GM21619 (cell line): Measurements from ENCODE around the gene GRID2IP.

Experiments
- ATAC-seq: cut with Tn5 transposase; IDR thresholded peaks from one replicate; pipeline ENCODE4 v1.9.1; 2021; ENCODE audit not compliant: unreplicated experiment

GRID2IP gene

DNA sequence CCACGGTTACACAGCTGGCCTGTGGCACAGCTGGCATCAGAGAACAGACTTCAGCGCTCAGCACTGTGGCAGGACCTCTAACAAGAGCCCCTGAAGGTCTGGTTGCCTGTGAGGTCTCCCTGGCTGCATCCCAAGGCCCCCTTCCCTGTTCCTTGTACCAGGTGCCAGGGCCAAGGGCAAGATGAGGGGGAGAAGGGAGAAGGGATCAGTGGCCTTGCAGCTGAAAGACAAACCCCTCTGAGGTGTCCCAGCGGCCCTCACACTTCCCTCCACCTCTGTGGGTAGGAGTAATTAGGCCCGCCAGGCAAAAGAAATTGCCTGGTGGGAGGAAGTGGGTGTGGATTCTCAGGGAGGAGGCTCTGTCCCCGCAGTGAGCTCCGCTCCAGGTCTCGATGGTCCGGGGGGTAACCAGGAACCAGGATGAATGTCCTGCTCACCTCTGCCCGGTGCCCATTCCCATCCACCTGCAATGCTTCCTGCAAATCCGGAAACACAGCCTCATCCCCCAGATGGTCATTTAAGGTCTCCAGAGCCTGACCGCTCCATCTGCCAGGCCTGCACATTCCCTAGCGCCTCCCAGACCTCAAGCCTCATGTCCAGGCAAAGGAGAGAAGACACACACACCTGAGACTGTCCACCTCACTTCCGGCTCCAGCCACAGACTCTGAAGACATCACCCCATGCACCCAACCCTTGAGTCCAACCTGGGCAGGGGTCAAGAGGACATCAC is 22.7 kb downstream of the GRID2IP start:
- no peak for ATAC-seq

DNA sequence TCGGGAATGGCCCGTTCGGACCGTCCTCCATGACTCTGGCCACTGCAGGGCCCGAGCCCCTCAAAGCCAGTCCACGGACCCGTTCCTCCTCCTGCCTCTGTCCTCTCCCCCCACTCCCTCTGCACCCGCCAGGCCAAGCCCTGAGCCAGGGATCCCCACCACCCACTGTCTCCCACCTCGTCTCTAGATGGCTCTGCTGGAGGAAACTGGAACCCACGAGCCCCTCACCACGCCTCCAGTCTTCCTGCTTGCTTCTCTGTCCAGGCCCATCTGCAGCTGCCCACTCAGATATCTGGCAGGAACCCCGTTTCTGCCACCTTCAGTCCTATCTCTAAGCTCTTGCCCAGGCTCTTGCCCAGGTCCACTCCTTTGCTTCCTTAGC is 24.3 kb downstream of the GRID2IP start:
- ATAC-seq = no peak

DNA sequence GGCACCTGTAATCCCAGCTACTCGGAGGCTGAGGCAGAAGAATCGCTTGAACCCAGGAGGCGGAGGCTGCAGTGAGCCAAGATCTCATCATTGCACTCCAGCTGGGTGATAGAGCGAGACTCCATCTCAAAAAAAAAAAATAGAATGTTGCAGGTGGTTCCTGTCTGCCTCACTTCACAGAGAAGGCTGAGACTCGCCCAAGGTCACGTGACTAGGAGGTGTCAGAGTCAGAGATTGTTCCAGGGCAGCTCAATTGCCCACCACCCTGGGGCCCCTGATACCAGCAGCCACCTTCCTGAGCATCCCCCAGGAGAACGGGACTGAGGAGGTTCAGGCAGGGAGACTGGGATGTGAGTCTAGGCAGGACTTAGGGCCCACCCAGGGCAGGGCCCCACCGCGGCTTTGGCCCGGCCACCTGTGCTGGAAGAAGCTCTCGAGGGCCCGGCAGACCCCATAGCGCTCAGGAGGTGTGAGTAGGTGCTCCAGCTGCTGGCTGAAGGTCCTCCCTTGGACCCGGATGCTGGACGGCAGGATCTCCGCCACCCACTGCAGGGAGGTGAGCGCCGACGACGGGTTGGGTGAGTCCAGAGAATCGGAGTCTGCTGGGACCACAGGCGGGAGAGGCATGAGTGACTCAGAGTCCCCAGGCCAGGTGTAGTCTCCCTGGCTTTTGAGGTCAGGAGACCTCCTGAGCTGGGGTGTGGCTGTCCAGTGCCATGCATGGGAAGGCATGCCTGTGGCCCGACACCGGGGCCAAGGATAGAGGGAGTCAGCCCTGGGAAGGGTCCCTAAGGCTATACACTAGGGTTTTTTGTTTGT is 30.9 kb downstream of the GRID2IP start:
- ATAC-seq = no peak

DNA sequence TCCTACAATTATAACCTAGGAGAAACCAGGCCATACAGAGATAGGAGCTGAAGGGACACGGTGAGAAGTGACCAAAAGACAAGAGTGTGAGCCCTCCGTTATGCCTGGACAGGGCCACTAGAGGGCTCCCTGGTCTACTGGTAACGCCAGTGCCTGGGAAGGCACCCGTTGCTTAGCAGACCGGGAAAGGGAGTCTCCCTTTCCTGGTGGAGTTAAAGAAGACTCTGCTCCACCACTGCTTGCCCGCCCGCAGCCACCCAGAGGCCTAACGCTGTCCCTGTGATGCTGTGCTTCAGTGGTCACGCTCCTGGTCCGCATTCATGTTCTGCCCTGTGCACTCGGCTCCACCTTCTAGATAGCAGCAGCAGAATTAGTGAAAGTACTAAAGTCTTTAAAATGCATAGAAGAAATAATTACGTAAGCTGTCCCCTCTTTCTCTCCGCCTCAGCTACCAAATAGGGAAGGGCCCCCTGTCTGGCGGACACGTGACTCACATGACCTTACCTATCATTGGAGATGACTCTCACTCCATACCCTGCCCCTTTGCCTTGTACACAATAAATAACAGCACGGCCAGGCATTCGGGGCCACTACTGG is 34.8 kb downstream of the GRID2IP start:
- ATAC-seq = no peak

DNA sequence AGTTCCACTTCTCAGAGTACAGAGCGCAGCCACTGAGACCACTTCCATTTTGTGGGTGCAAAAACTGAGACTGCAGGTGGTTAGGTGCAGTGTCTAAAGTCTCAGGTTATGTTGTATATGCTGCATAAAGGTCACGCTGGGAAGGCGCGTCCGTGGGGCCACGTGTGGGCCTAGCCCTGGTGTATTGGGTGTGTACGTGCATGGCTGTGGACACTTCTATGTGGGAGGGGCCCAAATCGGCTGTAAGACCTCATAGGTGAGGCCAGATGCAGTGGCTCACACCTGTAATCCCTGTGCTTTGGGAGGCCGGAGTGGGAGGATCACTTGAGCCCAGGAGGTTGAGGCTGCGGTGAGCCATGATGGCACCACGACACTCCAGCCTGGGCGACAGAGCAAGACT is 37.7 kb downstream of the GRID2IP start:
- ATAC-seq = no peak

DNA sequence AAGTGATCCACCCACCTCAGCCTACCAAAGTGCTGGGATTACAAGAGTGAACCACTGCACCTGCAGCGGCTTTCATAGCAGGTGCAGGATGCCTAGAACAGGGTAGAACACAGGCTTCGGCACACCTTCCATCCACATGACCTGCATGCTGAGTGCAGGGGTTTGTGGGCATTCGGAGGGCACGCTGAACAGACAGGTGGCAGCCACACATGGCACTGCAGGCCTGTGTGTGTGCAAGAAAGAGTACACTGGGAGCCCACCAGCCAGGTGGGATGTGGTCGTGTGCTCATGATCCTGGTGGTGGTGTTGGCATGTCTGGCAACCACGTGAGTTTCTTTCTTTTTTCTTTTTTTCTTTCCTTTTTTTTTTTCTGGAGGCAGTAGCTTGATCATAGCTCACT is 38.4 kb downstream of the GRID2IP start:
- ATAC-seq = no peak

DNA sequence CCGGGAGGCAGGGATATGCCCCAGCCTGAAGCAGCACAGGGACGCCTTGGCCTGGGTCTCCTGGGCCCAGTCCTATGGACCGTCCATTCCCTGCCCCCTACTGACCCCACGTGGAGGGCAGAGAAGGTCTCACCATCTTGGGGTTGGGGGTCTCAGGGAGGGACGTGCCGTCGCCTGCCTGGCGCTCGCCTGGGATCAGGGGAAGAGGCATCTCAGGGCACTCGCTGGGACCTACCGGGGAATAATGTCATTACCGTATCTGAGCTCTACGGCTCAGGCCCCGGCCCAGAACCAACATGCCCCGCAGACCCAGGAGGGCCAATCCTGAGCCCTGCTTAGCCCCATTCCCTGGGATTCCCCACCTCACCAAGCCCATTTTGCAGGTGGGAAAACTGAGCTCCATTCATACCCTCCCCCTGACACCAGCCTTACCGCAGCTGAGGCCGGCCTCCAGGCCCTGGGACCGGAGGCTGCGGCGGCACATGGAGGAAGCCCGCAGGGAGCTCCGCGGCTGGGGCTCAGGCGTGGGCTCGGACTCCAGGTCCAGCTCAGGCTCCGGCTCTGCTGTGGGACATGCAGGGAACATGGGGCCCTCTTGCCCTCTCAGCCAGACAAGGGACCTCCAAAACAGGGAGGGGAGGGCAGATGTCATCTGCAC is 40.7 kb downstream of the GRID2IP start:
- ATAC-seq = no peak

DNA sequence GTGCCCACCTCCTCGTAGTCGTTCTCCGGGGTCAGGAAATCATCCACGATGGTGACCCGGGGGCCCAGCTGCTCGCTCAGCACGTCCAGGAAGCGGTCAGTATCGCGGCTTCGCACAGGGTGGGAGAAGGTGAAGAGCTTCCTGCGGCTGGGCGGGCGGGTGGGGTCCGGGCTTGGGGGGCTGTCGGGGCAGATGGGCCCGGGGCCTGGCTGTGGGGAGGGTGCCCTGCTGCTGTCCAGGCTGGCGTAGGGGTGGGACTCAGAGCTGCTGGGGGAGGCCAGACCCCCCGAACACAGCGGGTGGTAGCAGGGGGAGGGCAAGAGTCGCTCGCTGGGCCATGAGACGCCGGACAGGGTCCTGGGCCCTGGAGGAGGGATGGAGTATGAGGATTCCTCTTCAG is 42.3 kb downstream of the GRID2IP start:
- ATAC-seq = no peak

DNA sequence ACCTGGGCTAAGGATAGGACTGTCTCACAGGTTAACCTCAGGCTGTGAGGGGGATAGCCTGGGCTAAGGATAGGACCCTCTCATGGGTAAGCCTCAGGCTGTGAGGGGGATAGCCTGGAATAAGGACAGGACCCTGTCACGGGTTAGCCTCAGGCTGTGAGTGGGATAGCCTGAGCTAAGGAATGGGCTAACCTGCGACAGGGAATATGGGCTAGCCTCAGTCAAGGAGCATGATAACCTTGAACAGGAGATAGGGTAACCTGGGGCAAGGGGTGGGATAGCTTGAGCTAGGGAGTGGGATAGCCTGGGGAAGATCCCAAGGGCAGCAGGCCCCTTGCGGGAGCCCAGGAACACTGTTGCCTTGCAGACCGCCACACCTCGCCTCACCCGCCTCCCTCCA is 42.7 kb downstream of the GRID2IP start:
- ATAC-seq = no peak

DNA sequence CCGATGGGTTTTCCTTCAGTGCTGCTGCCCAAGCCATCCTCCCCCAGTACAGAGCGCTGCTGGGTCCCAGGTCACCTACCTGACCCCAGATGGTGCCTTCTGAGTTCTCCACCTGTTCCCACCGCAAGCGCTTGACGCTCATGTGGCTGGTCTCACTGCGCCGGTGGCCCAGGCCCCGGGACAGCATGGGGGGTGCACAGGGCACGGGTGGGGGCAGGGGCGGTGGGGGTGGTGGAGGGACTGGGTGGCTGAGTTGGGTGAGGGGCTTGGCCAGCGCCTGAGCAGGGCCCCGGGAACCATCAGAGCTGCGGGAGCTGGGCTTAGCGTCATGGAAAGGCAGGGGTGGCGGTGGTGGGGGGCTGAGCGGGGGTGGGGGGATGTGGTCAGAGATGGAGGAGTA is 43.4 kb downstream of the GRID2IP start:
- no peak for ATAC-seq

DNA sequence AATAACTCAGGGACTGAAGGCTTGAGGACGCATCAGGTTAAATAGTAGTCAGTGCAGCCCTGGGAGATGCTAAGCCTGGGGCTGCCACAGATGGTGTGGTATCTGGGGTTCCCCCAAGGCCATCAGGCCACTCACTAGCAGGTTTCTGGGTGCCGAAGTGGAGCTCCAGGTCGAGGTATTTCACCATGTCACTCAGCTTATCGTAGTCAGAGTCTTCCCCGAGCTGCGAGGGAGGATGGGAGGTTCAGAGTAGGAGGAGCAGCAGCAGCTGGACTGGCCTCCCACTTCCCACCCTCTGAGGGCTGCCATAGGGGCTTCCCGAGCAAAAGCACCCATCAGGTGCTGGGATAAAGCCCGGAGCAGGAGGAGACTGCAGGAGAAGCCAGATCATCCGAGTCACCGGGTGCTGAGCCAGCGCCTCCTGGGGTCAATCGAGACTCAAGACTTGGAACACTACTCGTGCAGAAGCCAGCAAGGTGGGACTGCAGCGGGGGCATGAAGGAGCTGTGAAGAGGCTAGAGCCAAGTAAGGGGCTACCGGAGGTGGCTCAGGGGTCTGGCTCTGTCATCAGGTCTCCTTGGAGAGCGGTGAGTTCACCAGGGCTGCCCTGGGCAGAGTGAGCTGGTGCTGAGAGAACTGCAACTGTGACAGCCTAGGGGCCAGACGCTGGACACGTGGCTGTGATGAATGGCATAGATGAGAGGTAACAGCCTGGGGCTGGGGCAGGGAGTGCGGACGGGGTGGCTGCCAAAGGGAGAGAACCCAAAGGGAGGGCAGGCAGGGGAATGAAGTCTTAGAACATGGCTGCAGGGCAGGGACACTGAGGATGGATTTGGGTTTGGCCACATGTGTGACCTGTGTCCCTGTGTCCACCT is 45.3 kb downstream of the GRID2IP start:
- no peak for ATAC-seq

DNA sequence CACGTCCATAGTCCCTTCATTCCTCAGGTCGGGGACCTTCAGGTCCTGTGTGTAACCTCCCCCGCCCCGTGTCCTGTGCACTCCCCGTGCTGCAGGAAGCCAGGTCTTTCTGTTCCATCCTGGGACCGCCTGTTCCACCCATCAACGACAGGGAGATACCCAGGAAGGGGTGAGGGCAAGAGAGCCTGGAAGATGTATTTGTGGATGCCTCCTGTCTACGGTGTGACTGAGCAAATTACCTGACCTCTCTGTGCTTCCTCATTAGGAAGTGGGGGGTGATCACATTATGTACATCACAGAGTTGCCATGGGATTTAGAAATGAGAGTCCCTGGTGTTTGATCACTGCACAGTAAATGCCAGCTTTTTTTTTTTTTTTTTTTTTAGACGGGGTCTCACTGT is 46.3 kb downstream of the GRID2IP start:
- no peak for ATAC-seq

DNA sequence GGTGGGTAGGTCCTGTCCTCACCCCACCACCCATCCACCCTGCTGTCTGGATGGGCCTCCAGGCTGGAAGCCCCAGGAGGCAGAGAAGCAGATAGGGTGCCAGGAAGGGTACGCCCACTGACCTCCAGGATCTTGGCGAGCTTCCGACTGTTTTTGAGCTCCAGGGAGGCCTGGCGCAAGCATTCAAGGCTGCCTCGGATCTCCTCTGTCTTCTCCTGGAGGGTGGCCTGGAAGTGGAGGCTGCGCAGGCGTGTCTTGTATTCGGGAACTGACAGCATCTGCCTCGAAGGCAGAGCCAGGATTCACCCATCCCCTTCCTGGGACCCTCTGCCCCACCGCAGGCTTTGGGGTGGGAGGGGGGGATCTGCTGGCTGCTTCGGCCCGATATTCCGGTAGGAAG is 48.4 kb downstream of the GRID2IP start:
- no peak for ATAC-seq

DNA sequence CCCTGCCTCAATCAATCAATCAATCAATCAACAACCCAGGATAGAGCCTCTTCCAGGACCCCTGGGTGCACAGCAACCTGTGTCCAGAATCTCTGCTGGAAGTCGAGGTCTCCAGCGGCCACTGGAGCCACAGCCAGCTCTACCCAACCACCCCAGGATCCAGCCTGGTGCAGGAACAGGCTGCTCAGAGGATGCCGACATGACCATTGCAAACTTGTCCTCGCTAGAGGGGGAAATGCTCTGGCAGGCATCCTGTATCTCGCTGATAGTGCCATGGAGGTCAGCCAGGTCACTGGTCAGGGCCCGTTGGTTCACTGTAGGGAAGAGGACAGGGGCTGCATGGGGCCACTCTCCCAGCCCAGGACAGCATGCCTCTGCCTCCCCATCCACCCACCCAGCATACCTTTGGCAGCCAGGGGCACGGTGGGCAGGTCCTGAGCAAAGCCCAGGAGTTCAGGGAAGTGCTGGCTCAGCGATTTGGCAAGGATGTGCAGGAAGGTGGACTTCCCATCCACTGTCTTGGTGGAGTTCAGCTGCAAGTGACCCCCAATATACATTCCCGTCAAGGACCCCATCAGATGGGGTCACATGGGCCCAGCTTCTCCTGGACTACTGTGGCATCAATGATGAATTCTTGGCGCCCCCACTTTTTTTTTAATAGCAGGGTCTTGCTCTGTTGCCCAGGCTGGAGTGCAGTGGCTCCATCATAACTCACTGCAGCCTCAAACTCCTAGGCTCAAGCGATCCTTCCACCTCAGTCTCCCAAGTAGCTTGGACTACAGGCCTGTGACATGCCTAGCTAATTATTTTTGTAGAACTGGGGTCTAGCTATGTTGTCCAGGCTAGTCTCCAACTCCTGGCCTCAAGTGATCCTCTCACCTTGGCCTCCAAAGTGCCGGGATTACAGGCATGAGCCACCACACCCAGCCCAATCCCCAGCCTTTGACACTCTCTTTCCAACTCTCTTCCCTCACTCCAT is 49.4 kb downstream of the GRID2IP start:
- ATAC-seq = no peak

DNA sequence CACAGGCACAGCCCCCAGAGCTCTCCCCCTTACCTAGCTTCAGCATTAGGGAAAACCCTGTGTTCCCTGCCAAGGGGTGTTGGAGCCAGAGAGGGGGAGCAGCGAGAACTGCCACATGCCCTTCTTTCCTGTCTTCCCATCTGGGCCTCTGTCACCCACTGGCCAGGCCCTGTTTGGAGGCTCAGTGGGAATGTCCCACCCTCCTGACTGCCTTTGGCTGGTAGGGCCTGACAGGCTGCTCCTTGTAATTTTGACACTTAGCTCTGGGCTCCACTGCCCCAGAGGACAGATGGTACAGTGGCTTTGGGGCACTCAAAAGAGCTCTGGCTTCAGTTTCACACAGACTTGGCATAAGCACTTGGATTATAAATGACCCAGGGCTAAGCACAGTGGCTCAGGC is 50.6 kb downstream of the GRID2IP start:
- no peak for ATAC-seq

DNA sequence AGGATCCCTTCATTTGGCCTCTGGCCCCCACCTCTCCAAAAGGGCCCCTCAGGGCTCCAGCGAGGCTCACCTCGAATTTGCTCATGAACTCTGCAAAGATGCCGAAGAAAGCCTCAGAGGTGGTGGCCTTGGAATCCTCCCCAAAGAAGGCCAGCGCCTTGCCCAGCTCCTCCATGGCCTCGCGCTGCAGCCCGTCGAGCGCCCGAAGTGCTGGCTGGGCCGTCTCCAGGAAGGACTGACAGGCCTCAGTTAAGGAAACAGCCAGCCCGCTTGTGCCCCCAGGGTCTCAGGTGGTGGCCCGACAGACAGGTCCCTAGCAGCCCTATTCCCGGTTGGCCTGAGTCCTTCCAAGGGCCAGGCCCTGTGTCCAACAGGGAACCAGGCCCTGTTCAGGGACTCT is 53.3 kb downstream of the GRID2IP start:
- no peak for ATAC-seq

DNA sequence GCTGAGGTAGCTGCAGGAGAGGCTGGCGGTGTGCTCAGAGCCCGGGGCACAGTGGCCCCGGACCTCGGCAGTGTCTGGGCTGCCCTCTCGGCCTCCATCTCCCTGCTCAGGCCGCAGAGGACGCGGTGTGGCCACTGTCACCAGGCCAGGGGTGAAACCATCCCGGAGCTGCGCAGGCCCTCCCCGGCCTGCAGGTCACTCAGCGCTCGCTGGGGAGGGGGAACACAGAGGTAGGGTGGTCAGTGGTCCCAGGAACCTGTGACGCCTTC is 53.7 kb downstream of the GRID2IP start:
- no peak for ATAC-seq

DNA sequence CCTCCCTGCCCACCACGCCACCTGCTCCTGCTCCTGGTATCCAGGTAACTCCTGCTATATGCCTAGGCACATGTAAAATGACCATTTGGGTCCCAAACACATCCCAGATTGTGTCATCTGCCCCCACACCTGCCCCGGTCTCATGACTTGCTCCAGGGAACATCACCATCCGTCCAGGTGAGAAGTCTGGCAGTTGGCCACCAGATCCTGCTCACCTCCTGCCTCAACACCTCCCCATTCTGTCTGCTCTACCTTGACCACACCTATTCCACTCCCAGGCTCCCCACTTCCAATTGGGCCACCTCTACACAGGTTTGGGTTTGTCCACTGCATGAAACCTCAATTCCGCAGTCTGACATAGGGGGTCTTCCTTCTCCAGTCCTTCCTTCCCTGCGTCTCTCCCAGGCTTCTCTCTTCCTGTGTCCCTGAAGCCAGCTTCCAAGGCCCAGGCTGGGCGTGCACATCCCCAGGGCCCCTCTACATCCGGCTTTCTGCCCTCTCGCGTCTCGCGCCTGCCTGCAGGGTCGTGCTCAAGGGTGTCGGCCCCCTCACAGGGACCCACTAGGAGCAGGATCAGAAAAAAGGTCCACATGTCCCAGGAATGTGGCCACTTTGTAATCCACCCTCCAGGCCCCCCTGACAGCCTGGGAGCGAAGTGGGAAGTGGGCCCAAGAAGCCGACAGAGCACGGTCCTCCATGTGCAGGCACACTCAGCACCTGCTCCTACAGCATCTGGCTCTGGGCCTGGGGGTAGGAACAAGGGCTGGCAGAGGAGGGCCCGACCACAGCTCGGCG is 54.2 kb downstream of the GRID2IP start:
- ATAC-seq = no peak
